T-helper 22 cell (primary cell): Measurements from ENCODE around the gene TMEM14C.

Experiments used
- DNase-seq: peaks from one replicate; pipeline ENCODE4 v3.0.0-alpha.2; 2020; ENCODE audit warnings: low read depth

TMEM14C gene

GRCh38 chr6:10722820-10723566 lies at the start of gene TMEM14C:
TSS of gene TMEM14C (plus strand) at chr6:10723070. CDS start at chr6:10724614, 1,544 bp downstream.
- peak; percentile 68 for DNase-seq

- DNase-seq = no peak
These were observed 46.5 kb upstream of the TMEM14C start for GRCh38 chr6:10676403-10676802.

- no peak for DNase-seq
These were observed 44.4 kb upstream of the TMEM14C start for GRCh38 chr6:10678456-10678855.

- no peak for DNase-seq
These were observed 41.1 kb upstream of the TMEM14C start for GRCh38 chr6:10681795-10682194.

- no peak for DNase-seq
These were observed 40.4 kb upstream of the TMEM14C start for GRCh38 chr6:10682355-10682988.

GRCh38 chr6:10684618-10685017 lies 38.3 kb upstream of the TMEM14C start:
- DNase-seq = no peak

GRCh38 chr6:10685092-10685915 lies 37.6 kb upstream of the TMEM14C start:
- no peak for DNase-seq

GRCh38 chr6:10686901-10687300 lies 36.0 kb upstream of the TMEM14C start:
- DNase-seq = no peak

GRCh38 chr6:10687582-10687981 lies 35.3 kb upstream of the TMEM14C start:
- no peak for DNase-seq

GRCh38 chr6:10690651-10691445 lies 32.0 kb upstream of the TMEM14C start:
- no peak for DNase-seq

- DNase-seq = no peak
These were observed 29.8 kb upstream of the TMEM14C start for GRCh38 chr6:10692965-10693538.

GRCh38 chr6:10694302-10695085 lies 28.4 kb upstream of the TMEM14C start, which contains the start of the genes C6orf52 and PAK1IP1:
TSS of gene C6orf52 (minus strand) at chr6:10694616. CDS start at chr6:10687550, 7,066 bp downstream.
TSS of gene PAK1IP1 (plus strand) at chr6:10694972. CDS start at chr6:10694986, 14 bp downstream.
- DNase-seq = peak; percentile 89

- no peak for DNase-seq
These were observed 27.7 kb upstream of the TMEM14C start for GRCh38 chr6:10695086-10695657.

- DNase-seq = no peak
These were observed 26.2 kb upstream of the TMEM14C start for GRCh38 chr6:10696655-10697054.

- DNase-seq = no peak
These were observed 8.9 kb upstream of the TMEM14C start for GRCh38 chr6:10713962-10714361.

- DNase-seq = peak; percentile 3
These were observed 3.4 kb upstream of the TMEM14C start for GRCh38 chr6:10719296-10719963.

- DNase-seq = no peak
These were observed 3.0 kb upstream of the TMEM14C start for GRCh38 chr6:10719964-10720264.

GRCh38 chr6:10720265-10720959 lies 2.5 kb upstream of the TMEM14C start:
- DNase-seq = peak; percentile 39
